Endothelial cell of umbilical vein (primary cell): ENCODE results near the gene ASGR2. TPM values are rescaled to one million over a fixed set of nuclear protein-coding genes. Genes with fewer than 3 reads are reported as not detected.

Source experiments
- BruUV-seq: library from RNA; stranded (reverse); fragments of 400-500 nt; replicated peaks from 2 replicates; lab custom pipeline; 2021; lab: Mats Ljungman, UMichigan
- CTCF ChIA-PET: fragments of 300-600, 350-600 bp; sonication (Branson Sonifier 250); formaldehyde crosslinking; loops from one replicate; lab custom pipeline; 2021; ENCODE audit warnings: antibody characterized with exemption, inconsistent platforms; lab: Charles Lee
- POLR2A ChIA-PET: fragments of 300-600, 350-600 bp; sonication (Branson Sonifier 250); formaldehyde crosslinking; loops from one replicate; lab custom pipeline; 2021; ENCODE audit warnings: antibody characterized with exemption, inconsistent platforms; lab: Charles Lee
- DNase-seq: peaks from one replicate; pipeline ENCODE4 v3.0.0-alpha.2; 2011; ENCODE audit warnings: low read depth, low spot score
- FAIRE-seq: peaks from 2 replicates; lab custom pipeline; 2011; peaks lifted over from hg19 to GRCh38; lab: Jason Lieb, UNC
- H2AFZ ChIP-seq: 2 replicates; pipeline ENCODE4 v1.6.0; 2012; ENCODE audit warnings: low read depth, low read length, control low read depth, inconsistent platforms
- H3K27ac ChIP-seq: 2 replicates; pipeline ENCODE4 v1.5.1; 2011; ENCODE audit warnings: low read depth, mild to moderate bottlenecking, control low read depth, low read length, moderate library complexity; ENCODE audit not compliant: insufficient read depth
- H3K27me3 ChIP-seq, 2 experiments: 2 replicates each; pipeline versions ENCODE4 v1.6.0 to v1.6.1; 2011; ENCODE audit warnings: low read length in 2 of 2, mixed read lengths in 1 of 2; ENCODE audit not compliant: control insufficient read depth in 2 of 2, insufficient read depth in 2 of 2
- H3K36me3 ChIP-seq, 2 experiments: 2 replicates in 1 of 2; 3 replicates in 1 of 2; pipeline ENCODE4 v1.5.1; 2011; ENCODE audit warnings: low read length in 2 of 2, mild to moderate bottlenecking in 1 of 2, moderate library complexity in 1 of 2; ENCODE audit not compliant: control insufficient read depth in 2 of 2, insufficient read depth in 2 of 2; ENCODE audit errors: extremely low read depth in 1 of 2
- H3K4me1 ChIP-seq: 3 replicates; pipeline ENCODE4 v1.5.1; 2011; ENCODE audit warnings: mild to moderate bottlenecking, low read length; ENCODE audit not compliant: control insufficient read depth, insufficient read depth; ENCODE audit errors: extremely low read depth
- H3K4me2 ChIP-seq: 2 replicates; pipeline ENCODE4 v1.6.1; 2011; ENCODE audit warnings: low read length, control low read depth, mixed read lengths; ENCODE audit not compliant: insufficient read depth
- H3K4me3 ChIP-seq, 3 experiments: fragments of 200-600 bp in 1 of 3; sonication (generic), shearing (Covaris generic) in 1 of 3; replicated peaks in 1 of 3; 2 replicates each; pipeline ENCODE4 v1.5.1; 2011 to 2016; ENCODE audit warnings: control low read depth in 3 of 3, low read length in 3 of 3, mild to moderate bottlenecking in 2 of 3, inconsistent platforms in 1 of 3, low read depth in 1 of 3, moderate library complexity in 1 of 3; ENCODE audit not compliant: insufficient read depth in 1 of 3
- H3K79me2 ChIP-seq: 2 replicates; pipeline ENCODE4 v1.6.0; 2012; ENCODE audit warnings: low read length, inconsistent platforms; ENCODE audit not compliant: control insufficient read depth, insufficient read depth
- H3K9ac ChIP-seq: replicated peaks from 2 replicates; pipeline ENCODE3; 2011; ENCODE audit warnings: low read length, control low read depth; ENCODE audit not compliant: insufficient read depth; ENCODE audit errors: extremely low read depth
- H3K9me1 ChIP-seq: replicated peaks from 3 replicates; pipeline ENCODE4 v1.6.0; 2011; ENCODE audit warnings: mild to moderate bottlenecking, low read length; ENCODE audit not compliant: control insufficient read depth, insufficient read depth; ENCODE audit errors: extremely low read depth
- H3K9me3 ChIP-seq: replicated peaks from 2 replicates; pipeline ENCODE4 v1.5.1; 2012; ENCODE audit warnings: low read length, inconsistent platforms; ENCODE audit not compliant: control insufficient read depth, insufficient read depth
- H4K20me1 ChIP-seq: replicated peaks from 2 replicates; pipeline ENCODE3; 2011; ENCODE audit warnings: mild to moderate bottlenecking, low read length; ENCODE audit not compliant: control insufficient read depth, insufficient read depth; ENCODE audit errors: extremely low read depth
- EZH2 ChIP-seq: IDR thresholded peaks from 2 replicates; pipeline ENCODE4 v1.6.1; 2012; ENCODE audit warnings: borderline replicate concordance, low read depth, mild to moderate bottlenecking, moderate library complexity, low read length, inconsistent platforms; ENCODE audit not compliant: severe bottlenecking
- FOS ChIP-seq: IDR thresholded peaks from 2 replicates; pipeline ENCODE4 v1.6.1; 2011; ENCODE audit warnings: mild to moderate bottlenecking, low read length, moderate library complexity, borderline replicate concordance; ENCODE audit not compliant: insufficient read depth
- GATA2 ChIP-seq: IDR thresholded peaks from 2 replicates; pipeline ENCODE4 v1.7.0; 2011; ENCODE audit warnings: low read depth, mild to moderate bottlenecking, moderate library complexity, mixed read lengths, low read length; ENCODE audit not compliant: insufficient read length, insufficient read depth
- JUN ChIP-seq: IDR thresholded peaks from 2 replicates; pipeline ENCODE4 v1.6.1; 2011; ENCODE audit warnings: borderline replicate concordance, low read depth; ENCODE audit not compliant: insufficient read length, insufficient read depth
- MYC ChIP-seq: IDR thresholded peaks from one replicate; pipeline ENCODE4 v1.6.1; 2011; ENCODE audit warnings: mild to moderate bottlenecking, low read depth, low read length
- POLR2A ChIP-seq: IDR thresholded peaks from 2 replicates; pipeline ENCODE4 v1.6.1; 2012; ENCODE audit warnings: low read depth, mild to moderate bottlenecking, control low read depth, low read length
- POLR2AphosphoS5 ChIP-seq: IDR thresholded peaks from 2 replicates; pipeline ENCODE4 v1.6.1; 2012; ENCODE audit warnings: low read depth, mild to moderate bottlenecking, control low read depth, low read length, moderate library complexity; ENCODE audit not compliant: insufficient read depth
- dilution Hi-C: fragments of 300-500 bp; cut with MboI; formaldehyde crosslinking; loops from one replicate; pipeline ENCODE4 v1.15.0; 2019; ENCODE audit warnings: low sequenced_read_pairs; ENCODE audit not compliant: extremely low pct_ligation_motif_present
- intact Hi-C: fragments of 100-400 bp; cut with micrococcal nuclease; formaldehyde crosslinking; loops from one replicate; pipeline ENCODE4 v1.10.0; 2022
- polyA plus RNA-seq, 4 experiments: library from polyadenylated mRNA; depleted of rRNA in 3 of 4; stranded (reverse) in 3 of 4; unstranded in 1 of 4; fragments of >200 nt; gene quantifications; 2 replicates each; pipeline versions ENCODE4 v1.2.1 to v1.2.3, GENCODE V29; 2011 to 2012; ENCODE audit warnings: missing spikeins in 1 of 4
- total RNA-seq: library from RNA; stranded (reverse); gene quantifications from 2 replicates; pipeline ENCODE4 v1.2.3, GENCODE V29; 2021
- TF ChIP-seq, protein P1 (sequence below): IDR thresholded peaks from 2 replicates; pipeline ENCODE4 v1.6.1; 2011; ENCODE audit not compliant: insufficient read depth, insufficient read length
- TF ChIP-seq, protein P2 (sequence below), 2 donors: IDR thresholded peaks; 1 replicate in 1 of 2; 2 replicates in 1 of 2; pipeline ENCODE4 v1.5.1; 2011; ENCODE audit warnings: low read length in 2 of 2, mild to moderate bottlenecking in 2 of 2, moderate library complexity in 2 of 2, control low read depth in 1 of 2, inconsistent platforms in 1 of 2, low read depth in 1 of 2; ENCODE audit not compliant: insufficient read depth in 1 of 2; ENCODE audit errors: extremely low read depth in 1 of 2

ASGR2 gene
- total and polyA plus RNA-seq, 2 donors (not counting 3 experiments of a cell fraction or from before 2014, with no cell fraction given), result not detected

DNA sequence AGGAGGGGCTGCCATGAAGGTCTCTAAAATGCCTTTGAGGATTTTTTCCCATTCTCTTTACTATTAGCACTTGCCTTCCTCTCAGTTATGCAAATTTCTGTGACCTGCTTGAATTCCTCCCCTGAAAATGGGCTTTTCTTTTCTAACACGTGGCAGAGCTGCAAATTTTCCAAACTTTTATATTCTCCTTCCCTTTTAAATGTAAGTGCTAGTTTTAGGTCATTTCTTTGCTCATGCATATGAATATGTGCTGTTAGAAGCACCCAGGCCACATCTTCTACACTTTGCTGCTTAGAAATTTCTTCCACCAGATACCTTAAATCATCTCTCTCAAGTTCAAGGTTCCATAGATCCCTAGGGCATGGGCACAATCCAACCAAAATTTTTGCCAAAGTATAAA lies 46.4 kb downstream of the ASGR2 start:
- CTCF ChIA-PET, result no interaction called here
- BruUV-seq, result no TSS peak

More for the DNA sequence above, 46.4 kb downstream of the ASGR2 start:
- Histone ChIP-seq H3K4me3 (no peak overlapping the region), H3K4me1 (peaks cover 3% of the 10 kb centered on the region), H3K27ac (no peak overlapping the region), H3K27me3 (peaks cover 0 to 1% of the 10 kb centered on the region in 2 experiments), H3K9me3 (no peaks in the 10 kb centered on the region), H3K9ac (no peak overlapping the region), H2AFZ (no peak overlapping the region), H4K20me1 (no peaks in the 10 kb centered on the region), H3K79me2 (no peaks in the 10 kb centered on the region), H3K4me2 (no peak overlapping the region), H3K36me3 (no peaks in the 10 kb centered on the region), H3K9me1 (no peaks in the 10 kb centered on the region)
- no peak for FAIRE-seq
- POLR2A ChIA-PET, result no interaction called here
- DNase-seq, result no peak
- dilution Hi-C loops (no loop called here), intact Hi-C loops (no loop called here)
- TF ChIP-seq, protein P1, sequence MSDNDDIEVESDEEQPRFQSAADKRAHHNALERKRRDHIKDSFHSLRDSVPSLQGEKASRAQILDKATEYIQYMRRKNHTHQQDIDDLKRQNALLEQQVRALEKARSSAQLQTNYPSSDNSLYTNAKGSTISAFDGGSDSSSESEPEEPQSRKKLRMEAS, result no peak
- TF ChIP-seq, protein P2, sequence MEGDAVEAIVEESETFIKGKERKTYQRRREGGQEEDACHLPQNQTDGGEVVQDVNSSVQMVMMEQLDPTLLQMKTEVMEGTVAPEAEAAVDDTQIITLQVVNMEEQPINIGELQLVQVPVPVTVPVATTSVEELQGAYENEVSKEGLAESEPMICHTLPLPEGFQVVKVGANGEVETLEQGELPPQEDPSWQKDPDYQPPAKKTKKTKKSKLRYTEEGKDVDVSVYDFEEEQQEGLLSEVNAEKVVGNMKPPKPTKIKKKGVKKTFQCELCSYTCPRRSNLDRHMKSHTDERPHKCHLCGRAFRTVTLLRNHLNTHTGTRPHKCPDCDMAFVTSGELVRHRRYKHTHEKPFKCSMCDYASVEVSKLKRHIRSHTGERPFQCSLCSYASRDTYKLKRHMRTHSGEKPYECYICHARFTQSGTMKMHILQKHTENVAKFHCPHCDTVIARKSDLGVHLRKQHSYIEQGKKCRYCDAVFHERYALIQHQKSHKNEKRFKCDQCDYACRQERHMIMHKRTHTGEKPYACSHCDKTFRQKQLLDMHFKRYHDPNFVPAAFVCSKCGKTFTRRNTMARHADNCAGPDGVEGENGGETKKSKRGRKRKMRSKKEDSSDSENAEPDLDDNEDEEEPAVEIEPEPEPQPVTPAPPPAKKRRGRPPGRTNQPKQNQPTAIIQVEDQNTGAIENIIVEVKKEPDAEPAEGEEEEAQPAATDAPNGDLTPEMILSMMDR (IDR thresholded peaks at IDR 0.05; ENCODE audit: extremely low read depth in 1 of 2, insufficient read depth in 1 of 2, low read depth in 1 of 2, low read length in 2 of 2), result no peak
- no peak for TF ChIP-seq JUN
- no peak for TF ChIP-seq EZH2
- no peak for TF ChIP-seq POLR2A
- TF ChIP-seq POLR2AphosphoS5, result no peak
- no peak for TF ChIP-seq FOS
- no peak for TF ChIP-seq MYC
- TF ChIP-seq GATA2, result no peak
